NCI-H1048 (cell line): Measurements from ENCODE around the gene ADA.

Experiments used
- DNase-seq: peaks from one replicate; lab custom pipeline; 2025; lab: John Stamatoyannopoulos, UW

Gene ADA

DNA sequence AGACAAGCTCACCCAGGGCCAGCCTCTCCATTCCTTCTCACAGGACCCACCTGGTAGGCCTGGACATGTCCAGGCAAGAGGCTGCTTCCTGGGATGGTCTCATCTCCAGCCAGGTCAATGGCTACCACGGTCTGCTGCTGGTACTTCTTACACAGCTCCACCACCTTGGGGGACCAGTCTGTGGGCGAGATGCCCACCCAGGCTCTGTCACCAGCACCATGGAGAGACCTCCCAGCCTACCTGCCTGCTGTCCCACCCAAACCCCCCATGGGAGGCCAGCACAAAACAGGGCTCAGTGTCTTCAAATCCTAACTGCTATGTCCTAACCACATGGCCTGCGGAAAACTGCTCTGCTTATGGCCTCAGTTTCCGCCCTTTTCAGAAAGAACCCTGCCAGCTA is 27.3 kb downstream of the ADA start:
- DNase-seq: no peak

DNA sequence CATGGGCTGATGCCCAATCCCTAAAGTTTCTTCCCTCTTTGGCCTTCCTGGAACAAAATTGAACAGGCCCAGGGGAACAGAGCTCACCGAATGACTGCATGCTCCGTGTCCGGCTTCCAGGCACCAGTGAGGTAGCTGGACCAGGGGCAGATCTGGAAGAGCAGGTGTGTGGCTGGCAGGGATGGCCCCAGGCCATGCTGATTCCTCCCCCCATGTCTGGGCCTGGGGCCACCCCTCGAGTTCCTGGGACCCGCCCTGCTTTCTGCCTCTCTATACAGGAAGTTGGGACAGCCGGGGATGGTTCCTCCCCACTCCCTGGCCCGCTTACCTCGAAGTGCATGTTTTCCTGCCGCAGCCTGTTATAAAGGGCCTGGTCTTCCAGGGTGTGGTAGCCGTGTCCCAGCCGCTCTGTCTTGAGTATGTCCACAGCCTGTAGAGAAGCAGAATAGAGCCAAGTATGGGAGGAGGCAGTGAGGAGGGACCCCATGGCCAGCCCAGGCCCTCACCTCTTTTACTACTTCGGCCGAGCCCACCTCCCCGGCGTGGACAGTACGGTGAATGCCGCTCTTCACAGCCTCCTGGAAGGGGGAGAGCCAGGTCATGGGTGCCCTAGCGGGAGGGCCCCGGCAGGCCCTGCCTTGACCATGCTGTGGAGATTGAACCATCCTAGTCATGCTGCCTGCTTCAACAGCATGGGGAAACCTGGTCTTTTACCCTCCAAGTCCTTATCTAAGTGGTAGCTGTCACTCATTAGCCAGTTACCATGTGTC is 28.8 kb downstream of the ADA start:
- DNase-seq: no peak

- DNase-seq: no peak
Observed at GRCh38 chr20:44621939-44622338, 29.6 kb downstream of the ADA start.

DNA sequence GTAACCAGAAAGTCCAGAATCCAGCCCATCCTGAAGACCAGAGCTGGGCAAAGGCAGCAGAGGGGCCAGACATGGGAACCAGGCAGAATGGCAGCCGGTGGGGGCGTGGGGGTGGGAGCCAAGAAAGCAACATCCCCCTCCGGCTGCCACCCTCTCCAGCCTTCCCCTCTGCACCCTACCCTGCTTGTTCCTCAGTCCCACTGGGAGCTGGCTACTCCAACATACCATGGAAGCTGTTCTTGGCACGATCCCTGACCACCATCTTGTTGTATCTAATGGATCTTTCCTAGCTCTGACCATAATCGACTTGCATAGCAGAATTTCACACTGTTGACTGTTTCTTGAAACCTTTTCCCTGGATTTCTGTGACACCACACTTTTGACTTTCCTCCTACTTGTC is 30.2 kb downstream of the ADA start:
- DNase-seq: no peak

DNA sequence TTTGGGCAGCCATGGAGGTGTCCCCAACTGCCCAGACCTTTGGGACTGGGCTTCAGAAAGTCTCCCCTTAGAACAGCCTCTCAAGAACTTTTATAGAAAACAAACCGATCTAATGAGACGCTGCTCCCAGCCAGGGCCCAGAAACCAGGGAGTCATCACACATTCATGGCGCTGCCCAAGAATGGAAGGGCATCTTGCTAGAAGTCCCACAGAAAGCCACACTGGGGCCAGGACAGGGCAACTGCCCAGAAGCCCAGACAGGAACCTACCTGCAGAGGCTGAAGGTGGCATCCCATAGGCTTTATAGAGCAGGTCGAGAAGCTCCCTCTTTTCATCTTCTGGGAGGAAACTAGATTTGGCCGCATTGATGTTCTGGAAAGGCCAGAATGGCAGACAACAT is 31.5 kb downstream of the ADA start:
- DNase-seq: no peak

DNA sequence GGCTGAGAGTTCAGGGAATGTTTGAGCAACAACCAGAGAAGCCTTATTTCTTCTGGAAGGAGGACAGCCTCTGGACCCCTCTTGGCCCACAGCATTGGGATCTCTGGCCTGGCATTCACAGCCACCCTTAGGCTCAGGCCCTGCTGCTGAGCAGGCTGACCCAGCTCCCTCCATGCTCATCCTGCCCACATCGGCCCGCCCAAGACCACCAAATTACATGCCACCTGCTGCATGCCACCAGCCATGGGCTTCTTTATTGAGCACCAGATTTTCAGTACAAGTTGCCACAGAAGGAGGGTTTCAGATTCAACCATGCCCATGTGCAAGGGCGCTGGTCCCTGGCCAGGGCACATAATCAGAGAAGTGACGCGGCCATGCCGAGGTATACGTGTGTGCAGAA is 32.2 kb downstream of the ADA start:
- DNase-seq: no peak

DNA sequence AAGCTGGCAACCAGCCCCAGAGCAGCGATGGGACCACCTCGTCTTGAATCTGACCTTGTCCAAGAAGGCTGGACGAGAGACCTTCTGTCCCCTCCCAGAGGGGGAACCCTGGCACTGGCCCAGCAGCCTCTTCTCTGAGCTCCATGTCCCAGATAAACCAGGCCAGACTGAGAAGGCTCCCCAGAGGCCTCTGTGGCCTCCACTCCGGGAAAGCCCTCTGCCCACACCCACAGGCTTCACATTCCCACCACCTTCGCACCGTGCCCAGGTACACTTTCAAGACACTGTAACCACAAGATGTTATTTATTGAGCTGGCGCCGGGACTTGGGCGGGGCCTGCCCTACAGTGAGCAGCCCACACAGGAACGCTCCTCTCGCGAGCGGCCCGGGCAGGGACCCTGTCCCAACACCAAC is 33.2 kb downstream of the ADA start:
- DNase-seq: no peak

- no peak for DNase-seq
Observed at GRCh38 chr20:44616604-44616964, 34.9 kb downstream of the ADA start.

DNA sequence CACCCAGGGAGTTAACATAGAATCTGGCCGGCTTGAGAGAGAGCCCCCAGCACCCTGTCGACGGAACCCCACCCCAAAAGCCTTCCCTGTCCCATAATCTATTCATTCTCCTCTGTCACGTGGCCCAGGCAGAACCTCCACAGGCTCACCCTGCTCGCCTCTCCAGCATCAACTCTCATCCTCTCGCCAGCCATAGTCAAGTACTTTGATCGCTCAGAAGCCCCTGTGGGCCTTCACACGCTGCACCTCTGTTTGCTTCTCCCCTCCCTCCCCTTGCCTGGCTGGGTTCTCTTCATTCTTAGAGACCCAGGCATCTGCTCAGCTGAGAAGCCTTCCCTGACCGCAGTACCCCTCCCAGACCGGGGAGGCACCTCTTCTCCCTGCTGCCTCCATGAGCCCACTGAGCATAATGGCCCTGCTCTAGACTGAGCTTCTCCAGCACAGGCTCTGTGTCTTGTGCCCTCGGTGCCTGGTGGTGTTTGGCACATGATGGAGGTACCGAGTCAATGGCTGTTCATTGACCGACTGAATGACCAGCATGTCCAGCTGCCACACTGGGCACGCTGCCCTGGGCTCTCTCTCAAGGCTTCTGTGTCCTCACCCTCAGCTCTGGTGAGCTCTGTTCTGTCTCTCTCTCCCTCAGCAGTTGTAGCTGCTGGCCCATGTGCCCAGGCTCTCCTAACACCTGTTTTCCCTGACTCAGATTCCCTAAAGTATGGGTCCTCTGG is 35.5 kb downstream of the ADA start:
- no peak for DNase-seq

DNA sequence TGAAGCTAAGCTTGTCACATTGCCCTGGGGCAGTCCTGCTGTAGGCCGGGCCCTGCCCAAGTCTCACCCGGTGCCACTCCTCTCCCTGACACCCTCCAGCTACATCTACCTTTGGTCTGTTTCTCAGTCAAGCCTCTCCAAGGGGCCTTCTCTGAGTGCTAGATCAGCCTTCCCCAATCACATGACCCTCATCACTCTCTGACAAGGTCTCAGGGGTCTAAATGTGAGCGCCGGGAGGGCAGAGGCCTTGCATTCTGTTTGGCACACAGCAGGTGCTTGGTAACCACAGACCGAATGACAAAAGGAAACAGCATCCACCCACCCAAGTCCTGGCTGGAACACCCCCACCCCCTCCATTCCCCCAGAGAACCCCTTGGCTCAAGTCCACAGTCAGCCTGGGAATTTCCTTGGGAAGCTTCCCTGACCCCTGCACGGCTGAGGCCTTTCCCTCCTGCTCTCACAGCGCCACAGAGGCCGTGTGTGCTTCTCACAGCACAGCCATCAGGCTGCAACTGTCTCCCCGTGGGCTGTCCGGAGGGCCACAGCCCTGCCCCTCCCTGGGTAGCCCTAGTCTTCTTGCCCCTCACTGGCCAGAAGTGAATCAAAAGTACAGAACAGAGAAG is 36.2 kb downstream of the ADA start:
- no peak for DNase-seq

DNA sequence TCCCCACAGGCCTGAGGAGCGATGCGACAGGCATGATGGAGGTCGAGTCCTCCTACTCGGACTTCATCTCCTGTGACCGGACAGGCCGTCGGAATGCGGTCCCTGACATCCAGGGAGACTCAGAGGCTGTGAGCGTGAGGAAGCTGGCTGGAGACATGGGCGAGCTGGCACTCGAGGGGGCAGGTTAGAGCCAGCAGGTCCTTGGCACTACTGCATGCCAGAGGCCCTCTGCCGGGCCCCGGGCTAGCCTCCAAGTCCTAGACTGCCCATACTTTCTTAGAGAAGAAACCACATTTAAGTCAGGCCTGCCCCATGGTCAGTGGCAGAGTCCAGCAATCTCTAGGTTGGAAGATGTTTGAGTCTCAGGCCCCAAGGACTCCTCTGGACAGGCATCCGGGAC is 37.0 kb downstream of the ADA start:
- no peak for DNase-seq

DNA sequence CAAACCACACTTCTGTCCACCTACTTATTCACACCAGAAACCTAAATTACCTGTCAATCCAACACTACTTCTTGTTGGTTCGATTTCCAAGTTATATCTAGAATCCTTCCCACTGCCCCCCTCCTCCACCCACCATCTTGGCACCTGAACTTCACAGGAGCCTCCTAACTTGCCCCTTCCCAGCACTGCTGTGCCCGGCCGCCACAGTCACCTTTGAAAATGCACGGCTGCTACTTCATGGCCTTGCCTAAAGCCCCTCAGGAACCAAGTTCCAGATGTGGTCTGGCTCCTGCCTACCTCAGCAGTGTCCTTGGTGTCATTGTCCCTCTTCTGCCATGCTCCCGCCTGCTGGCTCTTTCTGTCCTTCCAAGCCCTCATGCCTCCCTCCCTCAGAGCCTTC is 37.9 kb downstream of the ADA start:
- DNase-seq: no peak

DNA sequence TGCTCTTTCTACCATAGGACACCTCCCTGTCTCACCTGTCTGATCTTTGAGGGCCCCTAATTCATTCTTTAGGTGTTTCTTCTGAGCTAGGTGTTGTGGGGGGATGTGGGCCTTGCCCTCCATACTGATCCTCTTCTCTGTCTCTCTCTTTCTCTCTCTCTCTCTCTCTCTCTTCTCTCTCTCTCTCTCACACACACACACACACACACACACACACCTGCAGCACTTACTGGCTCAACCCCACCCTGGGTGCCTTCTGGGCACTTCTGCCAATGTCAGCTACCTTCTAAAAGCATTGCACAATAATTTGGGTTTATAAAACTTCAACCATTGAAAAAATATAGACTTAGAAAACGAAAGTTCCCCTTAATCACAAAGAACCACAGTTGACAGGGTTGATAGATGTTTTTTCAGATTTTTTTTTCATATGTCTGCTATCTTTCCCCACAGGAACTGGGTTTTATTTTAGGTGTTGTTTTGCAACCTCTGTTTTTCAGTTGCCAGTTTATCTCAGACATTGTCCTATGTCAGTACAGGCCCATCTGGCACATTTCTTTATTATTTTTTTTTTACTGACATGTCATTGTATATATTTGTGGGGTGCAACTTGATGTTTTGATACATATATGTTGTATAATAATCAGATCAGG is 41.1 kb downstream of the ADA start:
- no peak for DNase-seq

DNA sequence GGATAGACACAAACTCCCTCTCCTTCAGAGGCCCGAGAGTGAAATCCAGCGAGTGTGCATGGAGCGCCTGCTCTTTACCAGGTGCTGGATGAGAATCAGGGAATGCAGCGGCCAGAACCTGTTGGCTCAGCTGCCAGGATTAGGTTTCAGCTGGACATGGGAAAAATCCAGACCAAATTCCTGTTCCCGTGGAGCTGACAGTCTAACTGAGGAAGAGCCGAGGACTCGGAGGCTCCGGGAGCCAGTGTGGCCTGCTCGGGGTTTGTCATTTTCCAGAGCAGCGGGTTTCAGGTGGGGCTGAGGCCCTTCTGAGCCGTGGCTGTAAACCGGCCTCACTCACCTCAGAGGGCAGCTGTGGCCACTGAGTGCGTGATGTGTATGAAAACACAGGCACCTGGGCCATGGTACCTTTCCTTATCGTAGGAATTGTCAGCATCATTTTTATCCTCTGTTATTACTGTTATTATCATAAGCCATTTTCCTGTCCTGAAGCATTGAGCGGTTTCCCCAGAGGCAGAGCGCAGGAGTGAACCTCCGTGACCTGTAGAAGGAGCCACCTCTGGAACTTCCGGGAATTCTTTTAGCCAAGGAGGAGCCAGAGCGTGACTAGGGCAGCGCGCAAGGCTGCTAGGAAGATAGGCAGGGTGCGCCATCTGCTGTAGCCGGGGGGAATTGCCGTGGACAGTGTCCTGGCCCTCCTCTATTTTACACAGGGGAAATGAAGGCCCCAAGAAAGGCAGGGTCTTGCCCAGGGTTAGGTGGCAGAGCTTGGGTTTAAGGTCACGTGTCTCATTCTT is 41.8 kb downstream of the ADA start:
- DNase-seq: peak; percentile 67

DNA sequence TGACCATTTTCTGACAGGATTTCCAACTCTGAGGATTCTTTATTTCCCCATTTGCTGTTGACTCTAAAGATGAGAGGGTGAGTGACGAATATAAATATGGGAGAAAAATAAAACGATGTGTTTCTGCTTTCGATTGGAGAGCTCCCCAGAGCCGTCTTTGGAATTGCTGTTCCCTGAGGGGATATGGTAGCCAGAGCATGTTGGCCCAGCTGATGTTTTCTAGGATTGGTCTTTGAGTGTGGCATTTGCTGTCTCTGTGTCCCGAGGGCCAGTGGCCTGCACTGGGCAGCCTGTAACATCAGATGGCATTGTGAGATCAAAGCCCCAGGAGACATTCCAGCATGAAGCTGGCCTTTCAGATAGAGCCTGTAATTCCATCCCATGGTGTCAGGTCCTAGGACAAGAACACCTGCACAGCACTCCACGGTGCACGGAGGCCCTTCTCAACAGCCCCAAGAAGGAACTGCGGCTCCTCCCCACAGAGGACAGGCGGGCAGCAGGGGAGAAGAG is 42.4 kb downstream of the ADA start:
- DNase-seq: no peak

- no peak for DNase-seq
Observed at GRCh38 chr20:44606725-44607441, 44.6 kb downstream of the ADA start.

GRCh38 chr20:44603327-44603726 is 48.2 kb downstream of the ADA start:
- DNase-seq: no peak

DNA sequence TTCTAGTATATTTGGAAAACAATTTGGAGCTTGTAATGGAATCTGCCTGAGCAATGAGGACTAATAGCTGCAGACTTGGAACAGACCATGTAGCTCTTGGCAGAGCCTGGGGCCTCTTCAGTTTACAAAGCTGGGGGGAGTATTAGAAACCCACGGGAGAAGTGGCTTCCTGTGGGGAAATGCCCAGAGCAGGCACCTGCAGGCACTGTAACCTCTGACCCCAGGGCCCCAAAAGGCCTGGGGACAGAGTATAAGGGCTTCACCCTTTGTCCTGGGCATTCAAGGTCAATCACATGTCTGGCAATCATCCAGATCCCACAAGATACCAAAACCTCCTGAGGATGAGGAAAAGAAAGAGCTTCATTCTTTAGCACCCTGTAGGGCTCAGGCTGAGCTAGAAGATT is 49.7 kb downstream of the ADA start:
- no peak for DNase-seq

DNA sequence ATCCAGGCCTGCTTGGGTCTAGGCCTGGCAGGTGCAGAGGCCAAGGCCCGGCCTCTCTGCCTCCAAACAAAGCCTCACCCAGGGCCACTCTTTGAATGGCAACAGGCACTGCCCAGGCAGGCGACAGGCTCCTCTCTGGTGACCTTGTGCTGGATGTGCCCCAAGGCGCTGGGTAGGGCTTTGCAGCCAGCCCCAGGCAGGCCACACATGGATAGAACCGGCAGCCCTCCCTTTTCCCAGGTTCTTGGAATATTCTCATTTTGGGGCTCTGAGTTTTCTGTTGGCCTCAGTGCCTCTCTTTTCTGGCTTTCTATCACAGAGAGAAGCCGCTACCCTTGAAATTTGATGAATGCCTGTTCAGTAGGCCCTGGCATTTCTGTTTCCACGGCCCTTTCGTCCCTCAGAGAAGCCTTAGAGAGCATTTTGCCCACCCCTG is 50.2 kb downstream of the ADA start:
- DNase-seq: no peak

DNA sequence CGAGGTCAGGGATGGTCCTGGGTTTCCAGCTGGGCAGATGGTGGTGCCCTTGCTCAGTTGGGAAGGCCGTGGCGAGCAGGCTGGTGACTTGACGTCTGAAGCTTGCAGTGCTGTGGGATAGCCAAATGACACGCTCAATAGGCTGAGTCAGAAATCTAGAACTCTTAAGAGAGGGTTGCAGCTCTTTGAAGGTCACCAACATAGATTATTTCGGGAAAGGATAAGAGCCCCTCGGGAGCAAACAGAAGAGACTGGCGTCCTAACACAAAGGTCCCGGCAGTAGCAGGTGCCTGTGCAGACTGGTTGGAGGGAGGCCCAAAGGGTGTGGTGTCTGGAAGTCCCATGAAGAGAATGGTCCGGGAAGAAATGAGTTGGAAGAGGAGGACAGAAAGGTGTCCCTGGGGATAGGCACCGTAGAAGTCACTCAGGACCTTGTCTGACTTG is 50.7 kb downstream of the ADA start:
- DNase-seq: no peak

DNA sequence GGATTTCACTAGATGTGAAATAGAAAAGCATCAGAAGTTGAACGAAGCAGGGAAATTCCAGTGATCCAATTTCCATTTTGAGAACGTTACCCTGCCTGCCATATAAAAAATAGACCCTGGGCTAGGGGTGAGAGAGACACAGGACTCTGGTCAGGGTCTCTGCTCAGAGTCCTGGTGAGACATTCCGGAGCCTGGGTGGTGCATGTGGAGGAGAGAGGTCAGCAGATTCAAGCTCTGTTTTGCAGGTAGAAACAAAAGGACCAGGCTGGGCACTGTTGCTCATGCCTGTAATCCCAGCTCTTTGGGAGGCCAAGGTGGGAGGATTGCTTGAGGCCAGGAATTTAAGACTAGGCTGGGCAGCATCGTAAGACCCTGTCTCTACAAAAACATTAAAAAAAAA is 51.2 kb downstream of the ADA start:
- DNase-seq: no peak
